Measurements from ENCODE around the gene TIMM10B.
"Not testable (repeated sequence)": the region's sequence is repeated elsewhere in the genome, so short reads cannot be mapped to it uniquely, and the experiment has no call there.

- not testable (repeated sequence) for TF ChIP-seq CTCF, EZH2 (IDR thresholded peaks at IDR 0.05)
These were observed 40.6 kb downstream of the TIMM10B start for GRCh38 chr11:6521946-6522345.
